IMR-90 (cell line): ENCODE results near the gene INPP5A. TPM values are rescaled to one million over a fixed set of nuclear protein-coding genes. Genes with fewer than 3 reads are reported as not detected.

ENCODE experiments used
- ATAC-seq: fragments of 200-7000 bp; cut with Tn5 transposase; 2 replicates; pipeline ENCODE4 v1.9.1; 2020; ENCODE audit warnings: low read depth, mild to moderate bottlenecking, moderate library complexity
- BruUV-seq: library from RNA; stranded (reverse); fragments of 400-500 nt; replicated peaks from 2 replicates; lab custom pipeline; 2021; lab: Mats Ljungman, UMichigan
- CTCF ChIA-PET: fragments of 300-600 bp; formaldehyde crosslinking; extraction: SDS; loops from one replicate; lab custom pipeline; 2021; ENCODE audit warnings: antibody characterized with exemption; lab: Yijun Ruan, JAX
- POLR2A ChIA-PET: fragments of 300-600 bp; sonication (Branson Sonifier 250); formaldehyde crosslinking; loops from one replicate; lab custom pipeline; 2022; ENCODE audit warnings: antibody characterized with exemption; ENCODE audit not compliant: unreplicated experiment; lab: Charles Lee
- DNase-seq: peaks from one replicate; pipeline ENCODE4 v3.0.0; 2013
- H2AFZ ChIP-seq: replicated peaks from 2 replicates; pipeline ENCODE3; 2013; ENCODE audit warnings: low read length, mild to moderate bottlenecking; ENCODE audit not compliant: poor library complexity
- H2AK5ac ChIP-seq: 2 replicates; pipeline ENCODE4 v1.6.1; 2013; ENCODE audit warnings: low read depth, low read length, inconsistent platforms
- H2AK9ac ChIP-seq: replicated peaks from 2 replicates; pipeline ENCODE3; 2013; ENCODE audit warnings: mild to moderate bottlenecking, low read depth, low read length, moderate library complexity; ENCODE audit not compliant: poor library complexity
- H2BK120ac ChIP-seq: 2 replicates; pipeline ENCODE4 v1.6.1; 2013; ENCODE audit warnings: low read depth, low read length, inconsistent platforms
- H2BK15ac ChIP-seq: 3 replicates; pipeline ENCODE4 v1.6.1; 2013; ENCODE audit warnings: low read depth, low read length, inconsistent platforms
- H2BK20ac ChIP-seq: 2 replicates; pipeline ENCODE4 v1.6.1; 2013; ENCODE audit warnings: low read depth, mild to moderate bottlenecking, inconsistent platforms, low read length, moderate library complexity
- H2BK5ac ChIP-seq: 2 replicates; pipeline ENCODE4 v1.6.1; 2013; ENCODE audit warnings: mild to moderate bottlenecking, low read depth, low read length, inconsistent platforms; ENCODE audit not compliant: poor library complexity, severe bottlenecking
- H3K14ac ChIP-seq: replicated peaks from 2 replicates; pipeline ENCODE4 v1.6.1; 2013; ENCODE audit warnings: low read depth, low read length, inconsistent platforms
- H3K18ac ChIP-seq: 2 replicates; pipeline ENCODE4 v1.6.1; 2013; ENCODE audit warnings: low read depth, low read length, control low read depth
- H3K23ac ChIP-seq: 2 replicates; pipeline ENCODE4 v1.6.1; 2013; ENCODE audit warnings: low read depth, low read length, inconsistent platforms
- H3K27ac ChIP-seq: 2 replicates; pipeline ENCODE4 v1.5.1; 2013; ENCODE audit warnings: mild to moderate bottlenecking, control low read depth, low read length; ENCODE audit not compliant: insufficient read depth
- H3K27me3 ChIP-seq: 2 replicates; pipeline ENCODE4 v1.6.1; 2013; ENCODE audit warnings: low read length; ENCODE audit not compliant: control insufficient read depth, insufficient read depth
- H3K36me3 ChIP-seq: 2 replicates; pipeline ENCODE4 v1.6.1; 2013; ENCODE audit warnings: low read length, mixed read lengths; ENCODE audit not compliant: control insufficient read depth, insufficient read depth
- H3K4ac ChIP-seq: 2 replicates; pipeline ENCODE4 v1.6.1; 2013; ENCODE audit warnings: low read depth, low read length, inconsistent platforms
- H3K4me1 ChIP-seq: 2 replicates; pipeline ENCODE4 v1.6.1; 2013; ENCODE audit warnings: low read length, mixed read lengths; ENCODE audit not compliant: control insufficient read depth, insufficient read depth
- H3K4me2 ChIP-seq: 2 replicates; pipeline ENCODE4 v1.6.1; 2013; ENCODE audit warnings: low read depth, mild to moderate bottlenecking, control low read depth, low read length, moderate library complexity
- H3K4me3 ChIP-seq: 2 replicates; pipeline ENCODE4 v1.5.1; 2013; ENCODE audit warnings: low read depth, mild to moderate bottlenecking, control low read depth, low read length, moderate library complexity; ENCODE audit not compliant: insufficient read depth
- H3K56ac ChIP-seq: 2 replicates; pipeline ENCODE4 v1.6.1; 2013; ENCODE audit warnings: low read length, inconsistent platforms; ENCODE audit not compliant: insufficient read depth; ENCODE audit errors: extremely low read depth
- H3K79me1 ChIP-seq, 2 experiments: 2 replicates each; pipeline ENCODE4 v1.6.1; 2013; ENCODE audit warnings: low read length in 2 of 2, inconsistent platforms in 1 of 2, low read depth in 1 of 2
- H3K9ac ChIP-seq: 2 replicates; pipeline ENCODE4 v1.6.1; 2013; ENCODE audit warnings: low read depth, low read length, control low read depth
- H3K9me1 ChIP-seq: 2 replicates; pipeline ENCODE4 v1.6.1; 2013; ENCODE audit warnings: low read length, inconsistent platforms; ENCODE audit not compliant: insufficient read depth
- H3K9me3 ChIP-seq: 2 replicates; pipeline ENCODE4 v1.6.1; 2013; ENCODE audit warnings: low read length; ENCODE audit not compliant: control insufficient read depth, insufficient read depth
- H4K20me1 ChIP-seq: 2 replicates; pipeline ENCODE4 v1.6.1; 2013; ENCODE audit warnings: low read length, inconsistent platforms; ENCODE audit not compliant: insufficient read depth
- H4K5ac ChIP-seq: 2 replicates; pipeline ENCODE4 v1.6.1; 2013; ENCODE audit warnings: mild to moderate bottlenecking, low read depth, low read length, control low read depth
- H4K8ac ChIP-seq, 2 experiments: 2 replicates each; pipeline ENCODE4 v1.6.1; 2013; ENCODE audit warnings: low read depth in 2 of 2, low read length in 2 of 2, control low read depth in 1 of 2, inconsistent platforms in 1 of 2
- H4K91ac ChIP-seq: 2 replicates; pipeline ENCODE4 v1.6.1; 2013; ENCODE audit warnings: low read depth, low read length, inconsistent platforms; ENCODE audit not compliant: insufficient read depth
- BHLHE40 ChIP-seq: fragments of 150-350 bp; IDR thresholded peaks from 2 replicates; pipeline ENCODE4 v1.6.1; 2016; ENCODE audit warnings: mild to moderate bottlenecking, low read depth, low read length
- CEBPB ChIP-seq: IDR thresholded peaks from 2 replicates; pipeline ENCODE4 v1.6.1; 2012; ENCODE audit warnings: low read depth, low read length, improper control_type of control experiment
- CHD1 ChIP-seq: IDR thresholded peaks from 2 replicates; pipeline ENCODE4 v1.6.1; 2012; ENCODE audit warnings: low read depth, low read length, improper control_type of control experiment
- FOS ChIP-seq: fragments of 150-350 bp; IDR thresholded peaks from 2 replicates; pipeline ENCODE4 v1.6.1; 2016; ENCODE audit warnings: low read depth, low read length
- MAFK ChIP-seq: IDR thresholded peaks from 2 replicates; pipeline ENCODE4 v1.6.1; 2012; ENCODE audit warnings: low read depth, low read length, improper control_type of control experiment
- MAZ ChIP-seq: IDR thresholded peaks from 2 replicates; pipeline ENCODE4 v1.6.1; 2012; ENCODE audit warnings: low read depth, mild to moderate bottlenecking, low read length, improper control_type of control experiment, moderate library complexity, borderline replicate concordance
- MXI1 ChIP-seq: IDR thresholded peaks from 2 replicates; pipeline ENCODE4 v1.6.1; 2012; ENCODE audit warnings: low read depth, mild to moderate bottlenecking, low read length, moderate library complexity, borderline replicate concordance
- NFE2L2 ChIP-seq: fragments of 150-350 bp; IDR thresholded peaks from 2 replicates; pipeline ENCODE4 v1.6.1; 2016; ENCODE audit warnings: low read depth, mild to moderate bottlenecking, low read length
- RAD21 ChIP-seq: IDR thresholded peaks from 2 replicates; pipeline ENCODE4 v1.6.1; 2012; ENCODE audit warnings: low read length, improper control_type of control experiment
- RCOR1 ChIP-seq: IDR thresholded peaks from 2 replicates; pipeline ENCODE4 v1.6.1; 2012; ENCODE audit warnings: mild to moderate bottlenecking, low read length, improper control_type of control experiment; ENCODE audit not compliant: insufficient replicate concordance
- RFX5 ChIP-seq: IDR thresholded peaks from 2 replicates; pipeline ENCODE4 v1.8.0; 2012; ENCODE audit warnings: low read depth, mild to moderate bottlenecking, low read length, moderate library complexity
- SMC3 ChIP-seq: fragments of 150-350 bp; IDR thresholded peaks from 2 replicates; pipeline ENCODE4 v1.6.1; 2016; ENCODE audit warnings: low read depth, mild to moderate bottlenecking, antibody characterized with exemption, low read length, moderate library complexity
- WGBS, 2 experiments: methylation state at CpG; one replicate each; pipeline versions ENCODE4 v1.1.5 to v1.1.7; 2013; ENCODE audit warnings: missing lambda C conversion rate in 2 of 2; ENCODE audit not compliant: insufficient read length in 1 of 2; ENCODE audit errors: extremely low coverage in 2 of 2; 5-methylcytosine and 5-hydroxymethylcytosine counted together
- dilution Hi-C: fragments of 300-500 bp; cut with HindIII; formaldehyde crosslinking; loops from one replicate; pipeline ENCODE4 v1.14.3; 2018; ENCODE audit warnings: low sequenced_read_pairs; ENCODE audit not compliant: unreplicated experiment
- in situ Hi-C: fragments of 300-500 bp; cut with MboI; formaldehyde crosslinking; loops from 3 replicates; pipeline ENCODE4 v1.14.3; 2019; ENCODE audit warnings: low sequenced_read_pairs, inconsistent platforms, mixed read lengths
- intact Hi-C: fragments of 100-400 bp; cut with micrococcal nuclease; formaldehyde crosslinking; loops from 2 replicates; pipeline ENCODE4 v1.10.0; 2022
- polyA plus RNA-seq, 3 experiments: library from polyadenylated mRNA; depleted of rRNA; stranded (reverse); fragments of >200 nt; gene quantifications; 2 replicates each; pipeline ENCODE4 v1.2.3, GENCODE V29; 2012; ENCODE audit warnings: low replicate concordance in 1 of 3
- total RNA-seq: library from RNA; depleted of rRNA; stranded (reverse); fragments of >200 nt; gene quantifications from 2 replicates; pipeline ENCODE4 v1.2.3, GENCODE V29; 2012
- TF ChIP-seq, protein P1 (sequence below): fragments of 150-350 bp; IDR thresholded peaks from 2 replicates; pipeline ENCODE4 v1.6.1; 2016; ENCODE audit warnings: low read depth, mild to moderate bottlenecking, low read length, moderate library complexity, borderline replicate concordance
- TF ChIP-seq, protein P2 (sequence below): conservative IDR thresholded peaks from 2 replicates; pipeline ENCODE4 v1.5.1; 2012; ENCODE audit warnings: mild to moderate bottlenecking, low read depth, low read length, improper control_type of control experiment
- TF ChIP-seq, protein P3 (sequence below): fragments of 150-350 bp; IDR thresholded peaks from 2 replicates; pipeline ENCODE4 v1.6.1; 2017; ENCODE audit warnings: mild to moderate bottlenecking, antibody characterized with exemption, low read length, low read depth

Gene INPP5A
- total and polyA plus RNA-seq, 2 of the 4 experiments (the other 2 are of a cell fraction) = 21.4 to 36.7 TPM

DNA sequence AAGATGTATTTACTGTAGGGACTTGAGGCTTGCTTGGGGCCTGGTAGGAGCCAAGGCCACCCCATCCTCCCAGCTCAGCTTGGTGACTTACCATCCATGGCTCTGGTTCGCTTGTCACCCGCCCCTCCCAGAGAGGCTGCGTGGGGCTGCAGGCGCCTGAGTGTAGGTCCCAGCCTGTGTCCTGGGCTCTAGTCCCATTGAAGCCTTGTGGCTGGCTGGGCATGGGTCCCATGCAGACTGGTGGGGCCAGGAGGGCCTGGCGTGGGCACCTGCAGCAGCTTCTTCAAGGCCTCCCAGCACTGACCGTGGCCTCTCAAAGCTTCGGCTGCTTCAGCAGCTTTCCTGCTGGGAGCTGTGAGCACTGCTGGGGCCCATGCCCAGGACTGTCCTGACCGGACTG is 118.1 kb downstream of the INPP5A start:
- Histone ChIP-seq H3K27me3 (no peaks in the 10 kb centered on the region), H2BK120ac (no peak overlapping the region), H3K9me3 (no peaks in the 10 kb centered on the region), H2AK5ac (no peak overlapping the region), H3K4me1 (no peaks in the 10 kb centered on the region), H3K4me2 (no peak overlapping the region), H4K91ac (no peak overlapping the region), H3K36me3 (peaks cover 12% of the 10 kb centered on the region), H3K9ac (no peak overlapping the region), H3K14ac (no peak overlapping the region), H3K18ac (no peak overlapping the region), H3K23ac (no peak overlapping the region), H3K56ac (no peak overlapping the region), H3K27ac (no peak overlapping the region), H2BK15ac (no peak overlapping the region), H3K4me3 (no peak overlapping the region), H3K79me1 (no peaks in the 10 kb centered on the region), H3K4ac (no peak overlapping the region), H2BK20ac (no peak overlapping the region), H3K9me1 (peaks cover 2% of the 10 kb centered on the region; the same call in 1 of the 2 replicates), H2AK9ac (no peak overlapping the region), H2AFZ (no peak overlapping the region), H2BK5ac (no peak overlapping the region), H4K8ac (no peak overlapping the region), H4K20me1 (0 out of 2 replicates have a peak, but pooled peaks cover 3% of the 10 kb centered on the region), H4K5ac (no peak overlapping the region)
- CTCF ChIA-PET = interaction anchor here (1.6 kb wide), 1 partner anchor 11 kb away, joined by 4 read pairs; no protein-coding TSS in a partner anchor
- dilution Hi-C loops (no loop called here), in situ Hi-C loops (loop anchor here (10.0 to 25.0 kb wide), 3 partner anchors 119 to 607 kb away; no protein-coding TSS in a partner anchor), intact Hi-C loops (loop anchor here (2.0 kb wide), 2 partner anchors 181 to 249 kb away; no protein-coding TSS in a partner anchor)
- POLR2A ChIA-PET = interaction anchor here (0.5 kb wide), 1 partner anchor 209 kb away, joined by 7 read pairs; no protein-coding TSS in a partner anchor
- BruUV-seq = no TSS peak
- TF ChIP-seq BHLHE40 (no peak), MXI1 (no peak), NFE2L2 (no peak), RAD21 (no peak), RCOR1 (no peak), MAZ (no peak), RFX5 (no peak), CHD1 (no peak), CEBPB (no peak), FOS (no peak), MAFK (no peak), SMC3 (no peak)
- TF ChIP-seq, protein P1, sequence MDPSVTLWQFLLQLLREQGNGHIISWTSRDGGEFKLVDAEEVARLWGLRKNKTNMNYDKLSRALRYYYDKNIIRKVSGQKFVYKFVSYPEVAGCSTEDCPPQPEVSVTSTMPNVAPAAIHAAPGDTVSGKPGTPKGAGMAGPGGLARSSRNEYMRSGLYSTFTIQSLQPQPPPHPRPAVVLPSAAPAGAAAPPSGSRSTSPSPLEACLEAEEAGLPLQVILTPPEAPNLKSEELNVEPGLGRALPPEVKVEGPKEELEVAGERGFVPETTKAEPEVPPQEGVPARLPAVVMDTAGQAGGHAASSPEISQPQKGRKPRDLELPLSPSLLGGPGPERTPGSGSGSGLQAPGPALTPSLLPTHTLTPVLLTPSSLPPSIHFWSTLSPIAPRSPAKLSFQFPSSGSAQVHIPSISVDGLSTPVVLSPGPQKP = no peak
- TF ChIP-seq, protein P2, sequence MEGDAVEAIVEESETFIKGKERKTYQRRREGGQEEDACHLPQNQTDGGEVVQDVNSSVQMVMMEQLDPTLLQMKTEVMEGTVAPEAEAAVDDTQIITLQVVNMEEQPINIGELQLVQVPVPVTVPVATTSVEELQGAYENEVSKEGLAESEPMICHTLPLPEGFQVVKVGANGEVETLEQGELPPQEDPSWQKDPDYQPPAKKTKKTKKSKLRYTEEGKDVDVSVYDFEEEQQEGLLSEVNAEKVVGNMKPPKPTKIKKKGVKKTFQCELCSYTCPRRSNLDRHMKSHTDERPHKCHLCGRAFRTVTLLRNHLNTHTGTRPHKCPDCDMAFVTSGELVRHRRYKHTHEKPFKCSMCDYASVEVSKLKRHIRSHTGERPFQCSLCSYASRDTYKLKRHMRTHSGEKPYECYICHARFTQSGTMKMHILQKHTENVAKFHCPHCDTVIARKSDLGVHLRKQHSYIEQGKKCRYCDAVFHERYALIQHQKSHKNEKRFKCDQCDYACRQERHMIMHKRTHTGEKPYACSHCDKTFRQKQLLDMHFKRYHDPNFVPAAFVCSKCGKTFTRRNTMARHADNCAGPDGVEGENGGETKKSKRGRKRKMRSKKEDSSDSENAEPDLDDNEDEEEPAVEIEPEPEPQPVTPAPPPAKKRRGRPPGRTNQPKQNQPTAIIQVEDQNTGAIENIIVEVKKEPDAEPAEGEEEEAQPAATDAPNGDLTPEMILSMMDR = no peak
- TF ChIP-seq, protein P3, sequence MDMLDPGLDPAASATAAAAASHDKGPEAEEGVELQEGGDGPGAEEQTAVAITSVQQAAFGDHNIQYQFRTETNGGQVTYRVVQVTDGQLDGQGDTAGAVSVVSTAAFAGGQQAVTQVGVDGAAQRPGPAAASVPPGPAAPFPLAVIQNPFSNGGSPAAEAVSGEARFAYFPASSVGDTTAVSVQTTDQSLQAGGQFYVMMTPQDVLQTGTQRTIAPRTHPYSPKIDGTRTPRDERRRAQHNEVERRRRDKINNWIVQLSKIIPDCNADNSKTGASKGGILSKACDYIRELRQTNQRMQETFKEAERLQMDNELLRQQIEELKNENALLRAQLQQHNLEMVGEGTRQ = no peak
- DNase-seq = no peak
- WGBS, 2 experiments = no CpG with 5 or more reads among the region's 8 CpGs
- ATAC-seq = no peak
